NT2/D1 (cell line): ENCODE data around the gene TIAM2.

Experiments used
- SUZ12 ChIP-seq: IDR thresholded peaks from 2 replicates; pipeline ENCODE4 v1.6.1; 2011; ENCODE audit not compliant: insufficient read length, insufficient read depth; ENCODE audit errors: extremely low read depth
- ZNF274 ChIP-seq: IDR thresholded peaks from 2 replicates; pipeline ENCODE4 v1.6.1; 2011; ENCODE audit warnings: mild to moderate bottlenecking, low read depth, low read length

DNA sequence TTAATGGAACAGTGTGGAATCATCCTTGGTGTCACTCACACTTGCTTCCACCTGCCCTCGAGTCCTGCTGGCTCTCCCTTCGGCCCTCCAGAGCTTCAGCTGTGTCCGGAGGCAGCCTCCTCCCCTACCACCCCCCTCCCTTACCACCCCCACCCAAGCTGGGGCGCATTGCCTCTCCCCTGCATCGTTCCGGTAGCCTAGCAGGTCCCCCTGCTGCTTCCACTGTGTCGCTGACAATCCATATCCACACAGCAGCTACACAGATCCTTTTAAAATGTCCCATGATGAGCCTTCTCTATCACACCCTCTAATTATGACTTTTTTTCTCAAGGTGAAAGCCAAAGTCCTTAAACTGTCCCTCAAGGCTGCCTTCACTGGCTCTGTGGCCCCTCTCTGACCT, 117.6 kb downstream of the TIAM2 start:
- TF ChIP-seq ZNF274, result no peak
- no peak for TF ChIP-seq SUZ12
